Endometrial microvascular endothelial cells (primary cell): ENCODE results near the gene MSX2. TPM values are rescaled to one million over a fixed set of nuclear protein-coding genes. Genes with fewer than 3 reads are reported as not detected.
"Not testable (repeated sequence)": the region's sequence is repeated elsewhere in the genome, so short reads cannot be mapped to it uniquely, and the experiment has no call there.

Experiments used
- in situ Hi-C: cut with HindIII; loops from 2 replicates; pipeline ENCODE4 v1.10.0; 2017; ENCODE audit warnings: low sequenced_read_pairs, low pct_unique_long_range_greater_than_20kb; ENCODE audit errors: inconsistent ontology term
- total RNA-seq: library from RNA; depleted of rRNA; stranded (reverse); fragments of >200 nt; gene quantifications from one replicate; pipeline ENCODE4 v1.2.3, GENCODE V29; 2015; ENCODE audit errors: inconsistent ontology term

Gene MSX2
- total RNA-seq, 1 donor from 2014 or later = not detected

- in situ Hi-C loops = no loop called here
Measured at GRCh38 chr5:174760721-174761120, 36.3 kb downstream of the MSX2 start.

DNA sequence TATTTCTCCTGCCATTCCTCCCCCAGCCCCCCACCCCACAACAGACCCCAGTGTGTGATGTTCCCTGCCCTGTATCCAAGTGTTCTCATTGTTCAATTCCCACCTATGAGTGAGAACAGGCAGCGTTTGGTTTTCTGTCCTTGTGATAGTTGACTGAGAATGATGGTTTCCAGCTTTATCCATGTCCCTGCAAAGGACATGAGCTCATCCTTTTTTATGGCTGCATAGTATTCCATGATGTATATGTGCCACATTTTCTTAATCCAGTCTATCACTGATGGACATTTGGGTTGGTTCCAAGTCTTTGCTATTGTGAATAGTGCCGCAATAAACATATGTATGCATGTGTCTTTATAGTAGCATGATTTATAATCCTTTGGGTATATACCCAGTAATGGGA, 37.0 kb downstream of the MSX2 start:
- in situ Hi-C loops = not testable (repeated sequence)

GRCh38 chr5:174764309-174764708, 39.9 kb downstream of the MSX2 start:
- in situ Hi-C loops = no loop called here

- in situ Hi-C loops = no loop called here
Measured at GRCh38 chr5:174765540-174765939, 41.2 kb downstream of the MSX2 start.

DNA sequence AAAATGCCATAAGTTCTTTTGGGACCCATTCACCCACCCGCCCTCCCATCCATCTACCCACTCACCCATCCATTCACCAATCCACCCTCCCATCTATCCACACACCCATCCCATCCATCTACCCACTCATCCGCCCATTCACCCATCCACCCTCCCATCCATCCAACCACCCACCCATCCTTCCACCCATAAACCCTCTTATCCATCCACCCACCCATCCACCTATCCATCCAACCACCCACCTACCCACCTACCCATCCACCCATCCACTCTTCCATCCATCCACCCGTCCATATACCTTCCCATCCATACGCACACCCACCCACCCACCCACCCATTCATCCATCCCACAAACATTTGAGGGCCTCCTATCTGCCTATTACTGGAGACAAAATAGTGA, 43.3 kb downstream of the MSX2 start:
- in situ Hi-C loops = no loop called here

DNA sequence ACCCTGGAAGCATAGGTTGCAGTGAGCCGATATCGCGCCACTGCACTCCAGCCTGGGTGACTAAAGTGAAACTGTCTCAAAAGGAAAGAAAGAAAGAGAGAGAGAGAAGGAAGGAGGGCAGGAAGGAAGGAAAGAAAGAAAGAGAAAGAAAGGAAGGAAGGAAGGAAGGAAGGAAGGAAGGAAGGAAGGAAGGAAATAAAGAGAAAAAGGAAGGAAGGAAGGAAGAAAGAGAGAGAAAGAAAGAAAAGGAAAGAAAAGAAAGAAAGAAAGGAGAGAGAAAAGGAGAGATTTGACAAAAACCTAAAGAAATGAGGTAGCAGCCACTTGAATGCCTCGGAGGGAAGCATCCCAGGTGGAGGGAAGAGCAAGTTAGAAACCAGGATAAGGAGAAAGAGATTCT, 44.6 kb downstream of the MSX2 start:
- in situ Hi-C loops = no loop called here

GRCh38 chr5:174773371-174773770, 49.0 kb downstream of the MSX2 start:
- in situ Hi-C loops = no loop called here

GRCh38 chr5:174775081-174775480, 50.7 kb downstream of the MSX2 start:
- in situ Hi-C loops = no loop called here

DNA sequence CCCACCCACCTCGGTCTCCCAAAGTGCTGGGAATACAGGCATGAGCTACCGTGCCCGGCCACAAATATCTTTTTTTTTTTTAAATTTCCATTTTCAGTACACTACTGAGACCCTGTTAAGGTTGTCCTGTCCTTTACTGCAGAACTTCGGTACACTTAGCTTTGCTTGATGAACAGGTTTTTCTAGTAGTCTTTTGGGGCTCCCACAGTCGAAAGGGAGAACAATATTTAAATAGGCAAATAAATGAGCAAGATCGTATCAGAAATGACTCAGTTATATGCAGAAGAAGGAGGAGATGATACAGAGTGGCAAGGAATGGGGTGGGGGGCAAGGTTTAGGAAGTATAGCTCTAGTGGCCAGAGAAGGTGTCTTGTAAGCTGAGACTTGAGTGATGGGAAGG, 52.7 kb downstream of the MSX2 start:
- in situ Hi-C loops = no loop called here

DNA sequence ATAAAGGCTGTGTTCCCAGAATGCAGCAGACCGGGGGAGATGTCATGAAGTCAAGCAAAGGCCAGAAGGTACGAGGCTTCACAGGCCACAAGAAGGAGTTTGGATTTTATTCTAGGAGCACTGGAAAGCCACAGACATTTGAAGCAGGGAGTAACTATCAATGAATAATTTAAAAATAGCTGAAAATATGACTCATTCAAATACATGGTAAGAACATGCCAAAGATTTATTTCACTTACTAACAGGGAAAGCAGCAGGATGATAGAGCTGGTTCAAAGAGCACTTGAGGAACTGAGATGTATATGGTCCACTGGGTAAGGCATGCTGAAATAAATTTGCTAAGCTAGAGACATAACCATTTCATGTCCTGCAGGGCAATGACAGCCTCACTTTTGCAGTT, 53.2 kb downstream of the MSX2 start:
- in situ Hi-C loops = no loop called here
